ENCODE data around the gene KAT7.
"Not testable (repeated sequence)": the region's sequence is repeated elsewhere in the genome, so short reads cannot be mapped to it uniquely, and the experiment has no call there.

Gene KAT7

DNA sequence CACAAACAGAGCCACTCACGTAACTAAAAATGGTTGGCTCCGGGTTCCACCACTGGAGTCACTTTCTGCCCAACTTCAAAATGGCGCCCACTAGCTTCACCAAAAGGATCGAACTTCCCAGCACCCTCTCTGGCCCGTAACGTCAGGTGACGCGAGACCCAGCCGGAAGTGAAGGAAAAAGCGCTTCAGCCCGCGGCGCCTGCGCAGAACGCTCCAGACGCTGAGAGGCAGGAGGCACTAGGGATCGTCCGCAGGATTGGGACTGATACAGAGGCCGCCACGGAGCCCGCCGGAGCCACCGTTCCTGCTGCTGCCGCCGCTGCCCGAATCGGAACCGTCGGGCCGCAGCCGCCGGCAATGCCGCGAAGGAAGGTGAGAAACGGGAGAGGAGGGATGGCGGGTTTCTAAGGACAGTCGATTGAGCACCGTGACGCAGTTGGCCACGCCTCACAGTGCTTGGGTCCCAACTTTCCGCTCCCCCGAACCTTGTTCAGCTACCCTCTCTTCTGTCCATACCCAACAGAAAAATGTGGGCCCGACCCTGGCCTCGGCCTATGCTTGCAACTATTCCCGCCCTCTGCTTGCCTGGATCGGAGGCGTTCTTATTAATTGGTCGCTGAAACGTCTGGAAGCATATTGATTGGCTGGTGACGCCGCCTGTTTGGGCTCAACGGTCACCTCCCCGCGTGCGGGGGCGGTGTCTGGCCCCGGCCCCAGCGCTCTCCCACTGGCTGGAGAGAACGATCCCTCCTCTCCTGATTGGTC is at the start of gene KAT7:
TSS of gene KAT7 (plus strand) at position 204 of the 765 bp plus-strand sequence. CDS start at position 358, 154 bp downstream.
- DNase-seq (ENCODE audit: low read depth in 1 of 2, low spot score in 1 of 2) = peak; percentile 95 to 98

DNA sequence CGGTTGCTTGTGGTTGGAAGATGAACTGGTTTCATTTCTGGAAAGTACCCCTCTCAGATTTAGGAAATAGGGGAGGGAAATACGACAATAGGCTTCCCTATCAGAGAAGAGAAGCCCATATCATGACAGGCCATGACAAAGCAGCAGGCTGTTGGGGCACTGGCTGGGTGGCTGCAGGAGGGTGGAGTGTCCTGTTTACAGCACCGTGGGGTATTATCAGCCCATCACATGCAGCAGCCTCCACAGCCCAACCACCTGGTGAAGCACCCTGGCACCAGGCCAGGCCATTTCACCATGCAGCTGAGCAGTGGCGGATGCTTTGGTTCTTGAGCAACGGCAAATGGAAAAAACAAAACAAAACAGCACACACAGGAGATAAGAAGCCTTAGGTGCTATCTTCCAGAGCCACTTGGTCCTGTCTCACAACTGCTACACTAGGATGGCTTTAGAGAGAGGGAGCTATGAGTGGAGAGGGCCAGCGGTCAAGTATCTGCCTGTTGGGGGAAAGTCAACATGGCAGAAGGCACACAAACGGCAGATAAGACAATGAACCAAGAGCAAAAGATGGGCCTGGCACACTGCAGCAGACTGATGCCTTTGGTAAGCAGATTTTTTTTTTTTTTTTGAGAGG is 48.7 kb upstream of the KAT7 start:
- DNase-seq (ENCODE audit: low read depth in 1 of 2, low spot score in 1 of 2) = peak; percentile 83 to 95

DNA sequence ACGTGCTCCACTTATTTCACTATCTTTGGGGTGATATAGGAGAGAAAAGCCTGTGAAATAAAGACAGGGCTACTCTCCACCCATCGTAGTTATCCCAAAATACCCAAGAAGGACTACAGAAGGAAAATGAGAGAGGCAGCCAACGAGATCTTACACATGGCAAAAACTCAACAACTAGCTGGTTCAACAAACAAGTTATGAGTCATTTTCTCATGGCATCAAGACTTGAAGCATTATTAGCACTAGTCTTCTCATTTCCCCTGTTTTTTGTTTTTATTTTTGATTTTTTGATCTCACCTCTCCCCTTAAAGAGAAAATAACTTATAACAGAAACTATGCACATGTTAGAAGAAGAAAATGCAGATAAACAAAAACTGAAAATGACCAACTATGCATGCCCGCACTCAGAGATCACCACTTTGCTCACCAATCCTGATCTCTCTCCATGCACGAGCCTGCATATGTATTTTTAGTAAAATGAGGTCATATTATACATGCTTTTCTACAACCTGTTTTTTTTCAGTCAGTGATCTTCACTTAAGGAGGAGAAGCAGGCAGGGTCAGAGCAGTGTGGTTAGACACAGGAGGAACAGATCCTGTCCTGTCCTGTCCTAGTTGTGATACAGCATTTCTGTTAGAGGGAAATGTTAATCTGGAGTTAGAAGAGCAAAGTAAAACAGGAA is 47.3 kb upstream of the KAT7 start:
- no peak for DNase-seq (ENCODE audit: low read depth in 1 of 2, low spot score in 1 of 2)

DNA sequence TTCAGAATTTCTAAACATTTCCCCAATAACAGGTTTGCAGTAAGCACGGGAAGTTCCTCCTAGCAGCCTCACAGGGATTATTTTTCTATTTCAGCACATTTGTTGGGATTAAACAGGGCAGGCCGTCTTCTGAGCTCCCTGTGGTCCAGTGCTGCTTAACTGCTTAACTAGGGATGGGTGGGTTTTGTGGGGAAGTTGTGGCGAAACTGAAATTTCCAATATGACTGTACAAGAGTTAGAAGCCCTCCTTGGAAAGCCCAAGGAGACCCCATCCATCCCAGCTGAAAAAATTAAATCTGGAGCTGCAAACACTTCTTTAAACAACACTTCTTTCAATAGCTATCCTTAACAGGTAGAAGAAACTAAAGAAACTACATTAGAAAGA is 46.8 kb upstream of the KAT7 start:
- no peak for DNase-seq (ENCODE audit: low read depth in 1 of 2, low spot score in 1 of 2)

DNA sequence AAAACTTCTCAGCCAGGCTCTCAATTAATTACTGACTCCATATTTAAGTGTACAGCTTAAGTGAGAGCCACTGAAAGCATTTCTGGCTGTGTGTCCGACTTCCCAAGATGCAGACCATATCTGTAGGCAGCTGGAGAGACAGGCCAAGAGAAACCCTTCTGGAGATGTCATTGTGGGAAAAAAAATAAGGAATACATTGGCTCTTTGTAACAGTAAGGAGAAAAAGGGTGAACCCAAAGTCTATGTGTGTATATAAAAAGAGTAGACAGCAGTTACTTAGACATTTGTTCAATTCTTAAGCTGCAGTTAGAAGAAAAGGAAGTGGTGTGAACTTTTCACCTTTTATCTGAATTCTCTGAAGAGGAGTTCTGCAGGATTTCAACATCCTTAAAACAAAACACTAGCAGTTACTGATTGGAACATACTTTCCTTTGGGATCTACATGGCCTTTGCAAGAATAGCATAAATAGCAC is 46.3 kb upstream of the KAT7 start:
- DNase-seq (ENCODE audit: low read depth in 1 of 2, low spot score in 1 of 2) = no peak

DNA sequence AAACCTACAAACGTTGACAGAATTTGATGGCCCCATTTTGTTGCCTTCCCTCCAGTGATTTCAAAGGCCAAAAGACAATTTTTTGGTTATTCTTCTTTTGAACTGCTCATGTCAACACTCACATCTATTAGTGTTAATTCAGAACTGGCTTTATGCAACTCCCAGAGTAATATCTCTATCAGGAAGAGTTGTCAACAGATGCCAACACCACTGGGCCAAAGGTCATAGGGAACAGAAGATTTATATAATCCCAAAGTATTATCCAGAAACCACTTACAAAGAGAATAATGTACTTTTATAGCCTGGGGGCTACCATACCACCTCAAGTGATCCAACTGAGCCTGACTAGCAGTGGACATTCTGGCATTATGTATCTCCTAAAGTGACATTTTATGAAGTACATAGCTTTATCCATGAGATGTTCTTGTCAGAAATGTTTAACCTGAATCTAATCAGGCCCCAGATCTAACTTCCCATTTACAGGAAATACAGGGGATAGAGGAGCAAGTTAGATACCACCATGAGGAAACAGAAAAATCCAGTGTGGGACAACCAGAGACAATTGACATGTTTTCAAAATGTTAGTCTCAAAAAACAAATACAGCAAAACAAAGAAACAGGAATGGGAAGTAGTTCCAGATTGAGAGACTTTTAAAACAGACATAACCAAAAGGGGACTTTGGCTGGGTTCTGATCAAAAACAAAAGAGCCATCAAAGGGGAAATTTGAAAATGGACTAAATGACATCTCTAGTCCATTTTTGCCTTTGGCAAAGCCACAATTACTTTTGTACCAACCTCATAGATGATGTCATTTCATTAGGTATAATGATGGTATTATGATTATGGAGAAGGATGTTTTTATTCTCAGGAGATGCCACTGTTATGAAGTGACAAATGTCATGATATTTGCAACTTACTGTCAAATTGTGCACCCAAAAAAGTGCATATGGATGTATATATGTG is 43.0 kb upstream of the KAT7 start:
- DNase-seq (ENCODE audit: low read depth in 1 of 2, low spot score in 1 of 2) = no peak

DNA sequence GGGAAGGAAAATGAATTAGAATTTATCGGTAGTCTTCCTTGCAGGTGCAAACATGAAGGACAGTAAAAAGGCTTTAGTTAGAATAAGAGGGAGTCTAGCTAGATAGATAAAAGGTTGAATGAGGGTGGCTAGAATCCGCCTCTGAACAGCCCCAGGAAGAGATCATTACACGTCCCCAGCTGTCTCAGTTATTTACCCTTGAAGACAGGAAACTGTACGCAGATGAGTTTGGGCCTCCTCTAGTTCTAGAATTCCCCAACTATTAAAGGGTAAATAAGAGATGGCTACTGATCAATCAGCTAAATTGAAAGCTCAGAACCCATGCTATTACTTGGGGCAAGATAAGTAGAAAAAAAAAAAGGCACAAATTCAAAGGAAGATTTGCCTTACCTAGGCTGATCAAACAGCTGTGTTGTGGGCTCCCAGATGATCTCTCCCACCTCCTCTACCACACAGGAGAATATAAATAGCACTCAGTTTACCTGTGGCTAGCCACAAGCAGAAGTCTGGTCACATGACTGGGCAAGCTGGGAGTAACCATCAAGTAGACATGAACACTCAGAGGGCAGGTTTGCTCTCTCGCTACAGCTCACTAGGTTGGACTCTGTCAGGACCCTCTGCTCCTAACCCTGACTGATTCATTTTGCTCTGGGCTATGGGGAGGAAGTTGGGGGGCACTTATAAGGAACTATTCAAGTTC is 41.5 kb upstream of the KAT7 start:
- no peak for DNase-seq (ENCODE audit: low read depth in 1 of 2, low spot score in 1 of 2)

DNA sequence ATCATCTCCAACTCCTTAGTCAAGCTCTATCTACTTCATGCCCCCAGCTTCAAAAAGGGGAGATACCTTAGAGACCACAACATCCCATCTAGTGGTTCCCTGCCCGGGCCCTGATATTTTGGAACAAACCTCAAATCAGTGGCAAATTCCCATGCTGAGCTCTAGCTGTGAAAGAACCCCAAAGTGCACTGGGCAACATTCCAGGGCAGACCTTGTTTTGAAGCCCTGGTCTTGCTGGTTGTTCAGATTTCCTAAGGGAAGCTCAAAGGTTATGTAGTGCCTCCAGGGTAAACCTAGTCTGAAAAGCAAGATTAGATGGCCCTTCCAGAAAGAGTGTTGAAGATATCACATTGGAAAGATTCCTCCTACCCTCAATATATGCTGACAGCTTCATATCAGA is 40.8 kb upstream of the KAT7 start:
- DNase-seq (ENCODE audit: low read depth in 1 of 2, low spot score in 1 of 2) = no peak

DNA sequence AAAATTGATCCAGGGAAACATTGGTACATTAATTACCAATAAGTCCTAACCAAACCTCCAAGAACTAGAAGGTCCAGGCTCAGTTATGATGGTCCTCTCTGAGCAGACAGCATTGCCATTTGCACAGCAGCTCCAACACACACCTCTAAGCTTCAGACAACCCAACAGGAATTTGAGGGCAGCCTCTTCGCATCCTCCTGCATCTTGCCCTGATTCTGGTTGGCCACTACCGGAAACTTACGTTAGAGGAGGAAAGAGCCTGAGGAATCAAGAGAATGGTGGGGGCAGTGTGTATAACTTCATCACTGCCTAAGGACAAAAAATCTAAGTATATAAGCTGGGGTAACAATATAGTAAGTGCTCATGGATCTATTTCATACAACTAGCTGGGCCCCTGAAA is 40.3 kb upstream of the KAT7 start:
- no peak for DNase-seq (ENCODE audit: low read depth in 1 of 2, low spot score in 1 of 2)

DNA sequence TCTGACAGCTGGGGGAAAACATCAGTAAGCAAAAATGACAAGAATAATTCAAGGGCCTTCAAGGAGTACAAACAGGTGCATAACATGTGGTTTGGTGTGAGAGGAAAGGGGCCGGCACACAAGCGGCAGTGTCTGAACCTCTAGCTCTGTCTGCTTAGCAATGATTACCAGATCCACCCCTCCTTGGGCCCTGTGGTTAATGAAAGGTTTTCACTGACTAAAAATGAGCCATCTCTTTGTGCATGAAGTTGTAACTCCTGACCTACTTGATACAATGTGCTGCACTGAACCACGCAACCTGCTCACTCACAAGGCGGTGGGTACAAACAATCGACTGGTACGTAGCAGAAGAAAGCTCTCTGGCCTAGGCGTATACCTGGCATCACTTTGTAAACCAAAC is 39.7 kb upstream of the KAT7 start:
- peak; percentile 16 to 38 for DNase-seq (ENCODE audit: low read depth in 1 of 2, low spot score in 1 of 2)

DNA sequence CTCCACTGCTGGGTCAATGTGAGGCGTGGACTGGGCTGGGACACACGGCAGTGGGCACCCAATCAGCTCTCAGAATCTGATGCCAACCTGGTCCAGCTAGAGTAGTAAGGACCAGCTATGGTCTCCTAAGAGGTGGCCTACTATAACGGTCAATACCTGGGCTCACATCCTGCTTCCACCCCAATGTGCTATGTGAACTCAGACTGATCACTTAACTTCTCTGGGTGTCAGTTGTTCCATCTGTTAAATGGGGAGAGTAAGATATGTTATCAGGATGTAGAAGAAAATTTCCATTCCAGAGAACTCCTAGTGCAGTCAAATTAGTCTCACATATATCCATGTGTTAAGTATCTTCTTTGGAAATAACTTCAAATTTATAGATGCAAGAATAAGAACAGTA is 38.8 kb upstream of the KAT7 start:
- DNase-seq (ENCODE audit: low read depth in 1 of 2, low spot score in 1 of 2) = no peak

DNA sequence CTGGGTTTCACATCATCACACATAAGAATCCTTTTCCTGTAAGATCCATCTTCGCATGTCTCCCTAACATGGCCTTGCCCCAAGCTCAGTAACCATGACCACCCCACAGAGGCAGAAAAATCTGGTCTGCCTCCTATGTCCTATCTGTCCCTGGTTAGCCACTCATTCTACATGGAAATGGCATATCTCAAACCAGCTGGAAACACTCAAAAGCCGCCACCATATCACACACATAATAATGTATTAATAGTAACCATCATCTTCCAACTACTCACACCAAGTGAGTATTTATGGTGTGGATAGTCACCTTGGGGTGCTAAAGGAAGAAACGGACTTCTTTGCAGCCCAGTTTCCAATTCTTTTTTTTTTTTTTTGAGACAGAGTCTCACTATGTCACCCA is 36.0 kb upstream of the KAT7 start:
- DNase-seq (ENCODE audit: low read depth in 1 of 2, low spot score in 1 of 2) = no peak

DNA sequence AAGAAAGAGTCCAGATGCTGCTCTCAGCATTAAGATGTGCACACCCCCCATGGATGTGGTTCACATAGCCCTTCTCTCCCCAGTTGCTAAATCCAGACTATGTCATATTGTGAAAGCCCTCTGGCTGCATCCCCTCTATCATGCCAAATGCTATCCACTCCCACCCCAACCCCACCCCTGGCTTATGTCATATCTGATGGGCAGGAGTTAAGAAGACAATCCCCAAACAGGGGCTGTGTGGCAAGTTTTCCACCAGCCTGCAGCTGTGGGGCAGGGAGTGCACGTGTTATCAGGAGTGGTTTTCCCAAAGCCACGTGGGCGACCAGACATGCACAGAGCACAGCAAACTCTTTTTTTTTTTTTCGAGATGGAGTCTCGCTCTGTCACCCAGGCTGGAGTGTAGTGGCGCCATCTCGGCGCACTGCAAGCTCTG is 34.5 kb upstream of the KAT7 start:
- no peak for DNase-seq (ENCODE audit: low read depth in 1 of 2, low spot score in 1 of 2)

DNA sequence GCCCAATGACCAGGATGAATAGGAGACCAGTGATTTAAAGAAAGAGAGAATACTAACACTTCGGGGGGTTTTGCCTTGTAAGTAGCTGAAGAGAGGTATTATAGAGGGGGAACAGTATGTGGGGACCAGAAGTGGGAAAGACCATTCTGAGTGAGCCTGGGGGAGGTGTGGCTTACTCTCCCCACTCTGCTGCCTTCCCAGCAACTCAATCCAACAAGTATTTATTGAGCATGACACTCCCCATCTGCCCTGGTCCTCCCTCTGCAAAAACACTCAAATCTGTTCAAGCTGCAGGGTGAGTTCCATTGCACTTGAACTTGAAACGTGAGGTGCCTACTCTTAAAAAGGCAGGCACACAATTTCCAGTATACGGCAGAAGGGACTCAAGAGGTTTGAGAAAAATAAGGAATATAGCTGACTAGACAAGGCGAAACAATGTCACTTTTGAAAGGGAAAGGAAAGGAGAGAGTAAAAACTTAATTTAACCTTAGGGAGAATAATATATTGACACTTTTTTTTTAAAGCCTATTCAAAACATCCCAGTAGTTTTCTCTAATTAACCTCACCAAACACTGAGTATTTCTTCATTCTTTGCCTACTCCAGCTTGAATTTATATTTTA is 32.7 kb upstream of the KAT7 start:
- no peak for DNase-seq (ENCODE audit: low read depth in 1 of 2, low spot score in 1 of 2)

DNA sequence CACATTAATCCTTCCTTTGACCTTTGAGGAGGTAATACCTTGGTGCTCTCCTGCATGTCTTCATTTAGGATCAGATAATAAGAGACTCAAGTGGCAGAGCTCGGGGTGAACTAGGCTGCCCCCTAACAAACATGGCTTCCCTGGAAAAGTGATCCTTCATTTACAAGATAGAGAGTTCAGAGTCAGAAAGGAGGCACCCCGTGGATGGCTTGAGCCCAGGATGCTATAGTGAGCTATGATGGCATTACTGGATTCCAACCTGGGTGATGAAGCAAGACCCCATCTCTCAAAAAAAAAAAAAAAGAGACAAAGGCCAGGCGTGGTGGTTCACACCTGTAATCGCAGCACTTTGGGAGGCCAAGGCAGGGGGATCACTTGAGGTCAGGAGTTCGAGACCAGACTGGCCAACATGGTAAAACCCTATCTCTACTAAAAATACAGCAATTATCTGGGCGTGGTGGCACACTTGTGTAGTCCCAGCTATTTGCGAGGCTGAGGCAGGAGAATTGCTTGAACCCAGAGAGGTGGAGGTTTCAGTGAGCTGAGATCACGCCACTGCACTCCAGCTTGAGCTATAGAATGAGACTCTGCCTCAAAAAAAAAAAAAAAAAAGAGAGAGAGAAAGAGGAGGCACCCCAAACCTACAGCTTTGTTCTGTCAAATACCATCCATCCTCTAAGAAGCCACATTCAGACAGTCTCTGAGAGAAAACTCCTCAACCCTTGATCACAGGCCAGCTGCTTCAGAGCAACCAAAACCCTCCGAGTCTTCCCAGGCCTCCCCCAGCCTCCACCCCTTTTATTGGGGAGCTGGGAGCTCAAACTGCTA is 31.9 kb upstream of the KAT7 start:
- DNase-seq (ENCODE audit: low read depth in 1 of 2, low spot score in 1 of 2) = no peak

DNA sequence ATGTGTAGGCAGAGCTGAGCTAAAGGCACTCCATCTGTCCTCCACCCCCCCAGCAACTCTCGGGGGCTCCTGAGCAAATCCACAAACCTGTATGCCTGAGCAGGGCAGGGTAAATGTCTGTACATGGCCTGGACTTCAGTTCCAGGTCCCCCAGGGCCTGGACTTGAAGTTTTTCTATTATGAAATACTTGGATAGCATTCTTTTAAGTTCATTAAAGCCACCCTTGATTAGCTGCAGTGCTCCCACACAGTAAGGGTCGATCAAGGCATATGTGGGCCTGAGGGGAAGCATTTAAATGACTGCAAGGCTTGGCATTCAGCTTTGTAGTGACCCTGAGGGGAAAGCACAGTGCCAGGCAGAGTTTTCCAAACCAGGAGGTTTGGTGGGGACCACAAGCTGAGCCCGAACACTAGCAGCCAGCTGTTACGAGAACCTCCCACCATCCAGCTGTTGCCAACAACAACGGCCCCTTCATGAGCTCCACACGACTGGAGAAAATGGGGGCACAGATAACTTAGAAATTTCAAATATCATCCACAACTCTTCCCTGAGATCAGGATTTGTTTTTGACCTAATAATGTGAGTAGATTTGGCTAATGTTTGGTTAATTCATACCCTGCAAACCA is 31.2 kb upstream of the KAT7 start:
- DNase-seq (ENCODE audit: low read depth in 1 of 2, low spot score in 1 of 2) = no peak

DNA sequence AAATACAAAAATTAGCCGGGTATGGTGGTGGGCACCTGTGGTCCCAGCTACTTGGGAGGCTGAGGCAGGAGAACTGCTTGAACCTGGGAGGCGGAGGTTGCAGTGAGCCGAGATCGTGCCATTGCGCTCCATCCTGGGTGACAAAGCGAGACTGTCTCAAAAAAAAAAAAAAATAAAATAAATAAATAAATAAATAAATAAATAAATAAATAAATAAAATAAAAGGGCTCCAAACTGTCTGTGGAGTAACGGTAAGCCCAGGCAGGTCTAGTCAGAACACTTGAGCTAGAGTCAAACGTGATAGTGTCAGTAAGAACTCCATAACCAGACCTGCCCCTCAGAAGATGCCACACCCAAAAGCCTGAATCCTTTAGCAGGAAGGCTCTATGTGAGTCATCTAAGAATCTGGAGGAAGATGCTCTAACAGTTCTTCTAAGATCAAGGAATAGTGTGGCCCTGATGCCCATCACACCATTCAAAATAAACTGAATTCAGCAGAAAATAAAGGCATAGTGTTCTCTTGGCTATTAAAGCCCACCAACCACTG is 29.9 kb upstream of the KAT7 start:
- DNase-seq (ENCODE audit: low read depth in 1 of 2, low spot score in 1 of 2) = not testable (repeated sequence)

DNA sequence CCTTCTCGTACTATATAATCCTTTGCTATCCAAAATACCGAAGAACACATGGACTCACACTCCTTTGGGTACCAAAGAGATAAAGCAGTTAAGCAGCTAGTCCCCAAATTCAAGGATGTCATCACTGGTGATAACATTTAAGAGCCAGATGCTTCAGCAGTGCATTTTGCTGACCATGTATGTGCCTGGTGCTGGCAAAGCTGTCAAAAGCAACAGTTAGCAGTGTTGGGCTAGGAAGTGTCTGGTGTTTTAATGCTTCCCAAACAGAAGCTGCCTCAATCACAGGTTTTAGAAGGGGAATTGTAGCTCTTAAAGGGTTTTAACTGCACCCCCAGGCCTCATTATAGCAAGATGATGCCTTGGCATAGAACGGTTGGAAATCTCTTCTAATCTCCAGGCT is 29.3 kb upstream of the KAT7 start:
- DNase-seq (ENCODE audit: low read depth in 1 of 2, low spot score in 1 of 2) = no peak
